ENCODE data around the gene PPP1CC.

GRCh38 chr12:110720516-110720915 lies 22.2 kb downstream of the PPP1CC start:
- TF ChIP-seq, protein P1, sequence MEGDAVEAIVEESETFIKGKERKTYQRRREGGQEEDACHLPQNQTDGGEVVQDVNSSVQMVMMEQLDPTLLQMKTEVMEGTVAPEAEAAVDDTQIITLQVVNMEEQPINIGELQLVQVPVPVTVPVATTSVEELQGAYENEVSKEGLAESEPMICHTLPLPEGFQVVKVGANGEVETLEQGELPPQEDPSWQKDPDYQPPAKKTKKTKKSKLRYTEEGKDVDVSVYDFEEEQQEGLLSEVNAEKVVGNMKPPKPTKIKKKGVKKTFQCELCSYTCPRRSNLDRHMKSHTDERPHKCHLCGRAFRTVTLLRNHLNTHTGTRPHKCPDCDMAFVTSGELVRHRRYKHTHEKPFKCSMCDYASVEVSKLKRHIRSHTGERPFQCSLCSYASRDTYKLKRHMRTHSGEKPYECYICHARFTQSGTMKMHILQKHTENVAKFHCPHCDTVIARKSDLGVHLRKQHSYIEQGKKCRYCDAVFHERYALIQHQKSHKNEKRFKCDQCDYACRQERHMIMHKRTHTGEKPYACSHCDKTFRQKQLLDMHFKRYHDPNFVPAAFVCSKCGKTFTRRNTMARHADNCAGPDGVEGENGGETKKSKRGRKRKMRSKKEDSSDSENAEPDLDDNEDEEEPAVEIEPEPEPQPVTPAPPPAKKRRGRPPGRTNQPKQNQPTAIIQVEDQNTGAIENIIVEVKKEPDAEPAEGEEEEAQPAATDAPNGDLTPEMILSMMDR (IDR thresholded peaks at IDR 0.05): no peak
- TF ChIP-seq POLR2A (IDR thresholded peaks at IDR 0.05) (no peak), POLR2AphosphoS5 (IDR thresholded peaks at IDR 0.05) (no peak), EP300 (IDR thresholded peaks at IDR 0.05) (no peak)
